Duodenal mucosa (tissue), 2 donors: ENCODE data around the gene SETD1A.

Source experiments
- H3K27ac ChIP-seq: one replicate; pipeline ENCODE4 v1.7.0; 2013; ENCODE audit warnings: low read depth, low read length
- H3K27me3 ChIP-seq, 2 donors: one replicate each; pipeline ENCODE4 v1.7.0; 2013; ENCODE audit warnings: low read length in 2 of 2, control low read depth in 1 of 2; ENCODE audit not compliant: insufficient read depth in 2 of 2, control insufficient read depth in 1 of 2
- H3K36me3 ChIP-seq, 2 donors: one replicate each; pipeline ENCODE4 v1.7.0; 2013; ENCODE audit warnings: low read length in 2 of 2, control low read depth in 1 of 2; ENCODE audit not compliant: insufficient read depth in 2 of 2, control insufficient read depth in 1 of 2
- H3K4me1 ChIP-seq, 2 donors: one replicate each; pipeline ENCODE4 v1.7.0; 2013; ENCODE audit warnings: low read length in 2 of 2, control low read depth in 1 of 2; ENCODE audit not compliant: insufficient read depth in 2 of 2, control insufficient read depth in 1 of 2
- H3K4me3 ChIP-seq, 2 donors: one replicate each; pipeline ENCODE4 v1.7.0; 2013; ENCODE audit warnings: low read length in 2 of 2, low read depth in 1 of 2
- H3K9ac ChIP-seq, 2 donors: one replicate each; pipeline ENCODE4 v1.7.0; 2013; ENCODE audit warnings: low read length in 2 of 2, low read depth in 1 of 2
- H3K9me3 ChIP-seq, 2 donors: one replicate each; pipeline ENCODE4 v1.7.0; 2013; ENCODE audit warnings: low read length in 2 of 2, control low read depth in 1 of 2; ENCODE audit not compliant: control insufficient read depth in 1 of 2

The SETD1A gene

DNA sequence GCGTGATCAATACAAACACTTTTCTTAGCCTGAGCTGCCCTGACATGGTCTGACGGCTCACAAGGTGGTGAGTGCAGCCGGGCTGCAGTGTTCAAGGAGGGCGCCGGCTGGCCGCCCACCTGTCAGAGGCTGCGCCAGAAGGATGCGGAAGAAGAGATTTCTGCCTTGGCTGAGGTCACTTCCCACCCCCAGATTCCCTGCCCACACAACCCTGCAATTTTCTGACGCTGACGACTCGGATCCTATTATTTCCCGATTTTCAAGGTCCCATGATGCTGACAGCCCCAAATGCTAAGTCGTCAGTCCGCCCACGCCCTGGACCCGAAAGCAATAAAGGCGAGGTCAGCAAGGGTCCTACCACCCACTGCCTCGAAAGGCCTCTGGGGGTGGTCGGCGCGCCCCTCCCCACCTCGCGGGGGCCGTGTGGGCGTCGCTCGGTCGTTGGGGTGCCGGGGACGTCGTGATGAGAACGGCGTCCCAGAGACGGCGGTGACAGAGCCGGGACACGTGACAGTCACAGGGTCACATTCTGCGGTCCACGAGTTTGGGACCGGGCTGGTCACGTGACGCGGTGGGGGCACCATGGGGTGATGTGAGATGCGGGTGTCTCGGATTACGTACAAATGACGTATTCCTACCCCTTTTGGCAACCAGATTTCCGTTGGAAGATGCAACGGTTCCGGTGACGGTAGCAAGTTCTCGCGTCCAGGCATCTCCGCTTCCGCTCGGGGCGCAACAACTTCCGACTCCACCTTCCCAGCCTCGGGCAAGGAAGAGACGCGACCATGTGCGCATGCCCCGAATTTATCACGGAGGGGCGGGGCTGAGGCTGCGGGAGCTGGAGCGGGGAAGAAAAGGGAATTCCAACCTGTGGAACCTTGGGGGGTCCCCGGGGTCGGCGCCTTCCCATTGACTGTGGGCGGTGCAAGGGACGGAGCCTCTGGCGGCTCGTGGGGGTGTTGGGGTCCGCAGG lies 75.5 kb downstream of the SETD1A start, which contains the start of gene STX4:
TSS of gene STX4 (plus strand) at position 823 of the 973 bp plus-strand sequence. CDS start 248 bp downstream, outside the sequence.
- peak within 1 kb of the TSS; percentile 94 to 97 for H3K9ac ChIP-seq
- H3K27me3 ChIP-seq = no peaks in the 10 kb centered on the region
- no peaks in the 10 kb centered on the region for H3K9me3 ChIP-seq
- peak within 1 kb of the TSS; percentile 92 to 97 for H3K4me3 ChIP-seq
- H3K4me1 ChIP-seq = peaks cover 6 to 18% of the 10 kb centered on the region in 2 donors
- H3K27ac ChIP-seq = peak within 1 kb of the TSS; percentile 97
- H3K36me3 ChIP-seq = peaks cover 11 to 17% of the 10 kb centered on the region in 2 donors

DNA sequence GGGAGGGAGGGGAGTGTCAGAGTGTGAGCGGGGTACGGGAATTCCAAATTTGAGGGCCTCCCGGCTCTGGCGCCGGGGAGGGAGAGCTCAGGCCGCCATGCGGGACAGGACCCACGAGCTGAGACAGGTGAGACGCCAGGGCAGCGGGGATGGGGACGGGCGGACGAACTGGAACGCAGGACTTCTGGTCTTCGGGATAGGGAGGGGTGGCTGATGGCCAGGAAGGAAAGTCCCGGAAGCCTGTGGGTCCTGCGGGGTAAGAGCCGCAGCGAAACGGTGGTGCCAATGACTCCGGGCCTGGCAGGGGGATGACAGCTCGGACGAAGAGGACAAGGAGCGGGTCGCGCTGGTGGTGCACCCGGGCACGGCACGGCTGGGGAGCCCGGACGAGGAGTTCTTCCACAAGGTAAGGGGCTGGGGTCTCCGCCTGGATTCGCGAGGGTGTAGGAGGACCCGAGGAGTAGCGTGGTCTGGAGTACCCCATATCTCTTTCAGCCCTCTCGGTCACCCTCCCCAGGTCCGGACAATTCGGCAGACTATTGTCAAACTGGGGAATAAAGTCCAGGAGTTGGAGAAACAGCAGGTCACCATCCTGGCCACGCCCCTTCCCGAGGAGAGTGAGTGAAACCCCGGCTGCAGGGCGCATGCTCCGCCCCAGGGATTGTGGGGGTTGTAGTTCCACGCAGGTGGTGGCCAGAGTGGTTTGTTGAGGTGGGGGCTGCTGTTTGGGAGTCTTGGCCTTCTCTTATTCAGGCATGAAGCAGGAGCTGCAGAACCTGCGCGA lies 76.3 kb downstream of the SETD1A start:
- Histone ChIP-seq H3K9me3 (no peaks in the 10 kb centered on the region), H3K27ac (peak overlapping the region; percentile 97), H3K4me1 (peaks cover 6 to 18% of the 10 kb centered on the region in 2 donors)

More for the DNA sequence above, 76.3 kb downstream of the SETD1A start:
- Histone ChIP-seq H3K36me3 (peaks cover 20 to 26% of the 10 kb centered on the region in 2 donors), H3K4me3 (peak overlapping the region; percentile 92 to 97), H3K9ac (peak overlapping the region; percentile 94 to 97), H3K27me3 (no peaks in the 10 kb centered on the region)
